Esophagus squamous epithelium (tissue), 4 donors: Measurements from ENCODE around the gene MCCD1.

Experiments used
- CTCF ChIP-seq, 6 experiments: fragments of 450-650 bp in 4 of 6; fragments of 200-600 bp in 2 of 6; sonication (generic) in 2 of 6; IDR thresholded peaks; one replicate each; pipeline ENCODE4 v1.5.1; 2016 to 2019; ENCODE audit warnings: antibody characterized with exemption in 6 of 6, mild to moderate bottlenecking in 4 of 6, moderate library complexity in 4 of 6
- POLR2A ChIP-seq, 4 donors: fragments of 450-650 bp; IDR thresholded peaks; one replicate each; pipeline ENCODE4 v1.6.1; 2017; ENCODE audit warnings: antibody characterized with exemption in 4 of 4, mild to moderate bottlenecking in 4 of 4, moderate library complexity in 3 of 4

DNA sequence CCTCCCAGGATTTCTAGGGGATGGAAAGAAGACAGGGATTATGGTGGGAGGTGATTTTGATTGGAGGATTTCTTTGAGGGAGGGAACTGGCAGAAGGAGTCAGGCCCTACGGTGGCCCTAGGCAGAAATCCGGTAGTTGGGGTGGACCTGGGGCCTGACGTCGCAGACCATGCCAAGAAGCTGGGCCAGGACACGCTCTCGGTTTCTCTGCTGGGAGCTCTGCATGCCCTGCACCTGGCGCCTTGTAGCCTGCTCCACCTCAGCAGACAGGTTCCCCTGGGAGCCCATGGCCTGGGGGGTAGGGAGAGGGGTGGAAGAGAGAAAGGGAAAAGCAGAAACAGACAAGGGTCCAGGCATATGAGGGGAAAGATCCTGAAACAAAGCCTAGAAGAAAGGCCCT is 16.5 kb downstream of the MCCD1 start:
- no peak for TF ChIP-seq CTCF (IDR thresholded peaks at IDR 0.05)
- no peak for TF ChIP-seq POLR2A (IDR thresholded peaks at IDR 0.05)
